HEK293 (cell line): Measurements from ENCODE around the gene GRM4.
"Not testable (repeated sequence)": the region's sequence is repeated elsewhere in the genome, so short reads cannot be mapped to it uniquely, and the experiment has no call there.

Source experiments
- CTCF ChIA-PET: fragments of 350-600 bp; formaldehyde crosslinking; extraction: SDS; loops from one replicate; lab custom pipeline; 2021; ENCODE audit warnings: antibody characterized with exemption; lab: Yijun Ruan, JAX
- POLR2A ChIA-PET: fragments of 300-600 bp; formaldehyde crosslinking; extraction: SDS; loops from one replicate; lab custom pipeline; 2020; ENCODE audit warnings: antibody characterized with exemption, inconsistent platforms; lab: Yijun Ruan, JAX
- H3K27ac ChIP-seq: fragments of 200-500 bp; sonication (Bioruptor generic); 2 replicates; pipeline ENCODE4 v1.5.1; 2014; ENCODE audit warnings: low read depth, low read length, control low read depth, inconsistent platforms; ENCODE audit errors: extremely low read depth
- H3K36me3 ChIP-seq, 2 experiments: fragments of 200-500 bp in 1 of 2; sonication (Bioruptor generic) in 1 of 2; 1 replicate in 1 of 2; 2 replicates in 1 of 2; pipeline ENCODE4 v1.5.1; 2014 to 2017; ENCODE audit warnings: inconsistent platforms in 2 of 2, low read length in 2 of 2; ENCODE audit not compliant: control insufficient read depth in 2 of 2, insufficient read depth in 1 of 2
- H3K4me1 ChIP-seq: fragments of 200-500 bp; sonication (Bioruptor generic); 2 replicates; pipeline ENCODE4 v1.5.1; 2014; ENCODE audit warnings: mild to moderate bottlenecking, low read length, inconsistent platforms; ENCODE audit not compliant: control insufficient read depth, insufficient read depth
- H3K4me3 ChIP-seq: 2 replicates; pipeline ENCODE4 v1.5.1; 2011; ENCODE audit warnings: low read depth, mild to moderate bottlenecking, control low read depth, low read length, moderate library complexity
- H3K9me3 ChIP-seq: fragments of 200-500 bp; sonication (Bioruptor generic); 2 replicates; pipeline ENCODE4 v1.5.1; 2014; ENCODE audit warnings: low read depth, low read length, inconsistent platforms; ENCODE audit not compliant: control insufficient read depth, insufficient read depth
- GLIS1 ChIP-seq: fragments of 450-650 bp; formaldehyde crosslinking; IDR thresholded peaks from 2 replicates; pipeline ENCODE4 v1.5.1; 2016; ENCODE audit warnings: missing biosample characterization, missing genetic modification characterization
- KLF17 ChIP-seq: fragments of 450-650 bp; formaldehyde crosslinking; IDR thresholded peaks from 2 replicates; pipeline ENCODE4 v1.5.1; 2016; ENCODE audit warnings: missing biosample characterization, missing genetic modification characterization
- SP2 ChIP-seq: fragments of 450-650 bp; formaldehyde crosslinking; IDR thresholded peaks from 2 replicates; pipeline ENCODE4 v1.5.1; 2016; ENCODE audit warnings: missing biosample characterization, missing genetic modification characterization
- ZBTB17 ChIP-seq: fragments of 450-650 bp; formaldehyde crosslinking; IDR thresholded peaks from 2 replicates; pipeline ENCODE4 v1.5.1; 2016; ENCODE audit warnings: missing biosample characterization, missing genetic modification characterization
- ZEB2 ChIP-seq: fragments of 450-650 bp; formaldehyde crosslinking; IDR thresholded peaks from 2 replicates; pipeline ENCODE4 v1.5.1; 2016; ENCODE audit warnings: missing biosample characterization, missing genetic modification characterization
- ZNF16 ChIP-seq: fragments of 450-650 bp; formaldehyde crosslinking; IDR thresholded peaks from 2 replicates; pipeline ENCODE4 v1.5.1; 2016; ENCODE audit warnings: low read depth, missing biosample characterization, missing genetic modification characterization
- ZNF23 ChIP-seq: fragments of 450-650 bp; formaldehyde crosslinking; IDR thresholded peaks from 2 replicates; pipeline ENCODE4 v1.5.1; 2016; ENCODE audit warnings: missing biosample characterization, missing genetic modification characterization, borderline replicate concordance
- ZNF280D ChIP-seq: fragments of 450-650 bp; formaldehyde crosslinking; IDR thresholded peaks from 2 replicates; pipeline ENCODE4 v1.5.1; 2016; ENCODE audit warnings: missing biosample characterization, missing genetic modification characterization
- ZNF335 ChIP-seq: fragments of 450-650 bp; formaldehyde crosslinking; conservative IDR thresholded peaks from 2 replicates; pipeline ENCODE4 v1.5.1; 2016; ENCODE audit warnings: missing biosample characterization, missing genetic modification characterization
- ZNF354C ChIP-seq: fragments of 450-650 bp; formaldehyde crosslinking; IDR thresholded peaks from 2 replicates; pipeline ENCODE4 v1.5.1; 2016; ENCODE audit warnings: missing biosample characterization, missing genetic modification characterization, low read depth, borderline replicate concordance
- ZNF366 ChIP-seq: fragments of 450-650 bp; formaldehyde crosslinking; conservative IDR thresholded peaks from 2 replicates; pipeline ENCODE4 v1.5.1; 2016; ENCODE audit warnings: missing biosample characterization, missing genetic modification characterization
- ZNF394 ChIP-seq: fragments of 450-650 bp; formaldehyde crosslinking; IDR thresholded peaks from 2 replicates; pipeline ENCODE4 v1.5.1; 2016; ENCODE audit warnings: missing biosample characterization, missing genetic modification characterization, mild to moderate bottlenecking, moderate library complexity, borderline replicate concordance
- ZNF449 ChIP-seq: fragments of 450-650 bp; formaldehyde crosslinking; IDR thresholded peaks from 2 replicates; pipeline ENCODE4 v1.5.1; 2017; ENCODE audit warnings: missing biosample characterization, mild to moderate bottlenecking, missing genetic modification characterization, moderate library complexity
- ZNF513 ChIP-seq: fragments of 450-650 bp; IDR thresholded peaks from 2 replicates; pipeline ENCODE4 v1.5.1; 2018; ENCODE audit warnings: missing biosample characterization, missing genetic modification characterization
- ZNF548 ChIP-seq: fragments of 450-650 bp; formaldehyde crosslinking; IDR thresholded peaks from 2 replicates; pipeline ENCODE4 v1.5.1; 2016; ENCODE audit warnings: missing biosample characterization, missing genetic modification characterization
- ZNF596 ChIP-seq: fragments of 450-650 bp; IDR thresholded peaks from 2 replicates; pipeline ENCODE4 v1.5.0; 2018; ENCODE audit warnings: missing biosample characterization, mild to moderate bottlenecking, missing genetic modification characterization, moderate library complexity
- ZNF600 ChIP-seq: fragments of 450-650 bp; formaldehyde crosslinking; IDR thresholded peaks from 2 replicates; pipeline ENCODE4 v1.5.1; 2016; ENCODE audit warnings: missing biosample characterization, missing genetic modification characterization
- ZNF621 ChIP-seq: fragments of 450-650 bp; formaldehyde crosslinking; IDR thresholded peaks from 2 replicates; pipeline ENCODE4 v1.5.1; 2017; ENCODE audit warnings: missing biosample characterization, missing genetic modification characterization
- ZNF626 ChIP-seq: fragments of 450-650 bp; sonication (Bioruptor Pico); formaldehyde crosslinking; IDR thresholded peaks from 2 replicates; pipeline ENCODE4 v1.5.1; 2018; ENCODE audit warnings: missing biosample characterization, missing genetic modification characterization, inconsistent platforms
- ZNF701 ChIP-seq: fragments of 450-650 bp; formaldehyde crosslinking; IDR thresholded peaks from 2 replicates; pipeline ENCODE4 v1.5.1; 2016; ENCODE audit warnings: missing biosample characterization, missing genetic modification characterization
- ZNF776 ChIP-seq: fragments of 450-650 bp; formaldehyde crosslinking; IDR thresholded peaks from 2 replicates; pipeline ENCODE4 v1.5.0; 2017; ENCODE audit warnings: missing biosample characterization, missing genetic modification characterization, borderline replicate concordance
- ZNF791 ChIP-seq: fragments of 450-650 bp; formaldehyde crosslinking; IDR thresholded peaks from 2 replicates; pipeline ENCODE4 v1.5.1; 2016; ENCODE audit warnings: missing biosample characterization, missing genetic modification characterization
- ZNF837 ChIP-seq: fragments of 450-650 bp; formaldehyde crosslinking; IDR thresholded peaks from 2 replicates; pipeline ENCODE4 v1.5.1; 2016; ENCODE audit warnings: missing biosample characterization, missing genetic modification characterization
- ZNF843 ChIP-seq: fragments of 450-650 bp; formaldehyde crosslinking; IDR thresholded peaks from 2 replicates; pipeline ENCODE4 v1.5.1; 2016; ENCODE audit warnings: missing biosample characterization, missing genetic modification characterization

GRM4 gene

GRCh38 chr6:34184726-34185125 lies 38.8 kb upstream of the GRM4 start:
- CTCF ChIA-PET = interaction anchor here (0.6 kb wide), 1 partner anchor 18 kb away, joined by 4 read pairs; no protein-coding TSS in a partner anchor
- H3K9me3 ChIP-seq, H3K4me1 ChIP-seq, H3K27ac ChIP-seq, POLR2A ChIA-PET, H3K36me3 ChIP-seq, H3K4me3 ChIP-seq: not testable (repeated sequence)

- no peak overlapping the region for H3K27ac ChIP-seq
- H3K4me1 ChIP-seq = no peaks in the 10 kb centered on the region
- no peak overlapping the region for H3K4me3 ChIP-seq
- no peak for TF ChIP-seq ZNF16 (tag by site-specific recombination)
- TF ChIP-seq ZNF791 (tag by site-specific recombination) = no peak
- no peak for TF ChIP-seq ZNF701 (tag by site-specific recombination)
- TF ChIP-seq ZNF280D (tag by site-specific recombination) = no peak
- TF ChIP-seq ZNF626 (tag by site-specific recombination) = no peak
- no peak for TF ChIP-seq ZNF23 (tag by site-specific recombination)
- TF ChIP-seq GLIS1 (tag by site-specific recombination) = no peak
- TF ChIP-seq ZBTB17 (tag by site-specific recombination) = no peak
- TF ChIP-seq ZNF548 (tag by site-specific recombination) = no peak
- TF ChIP-seq ZNF354C (tag by site-specific recombination) = no peak
- no peak for TF ChIP-seq KLF17
- no peaks in the 10 kb centered on the region for H3K9me3 ChIP-seq
- CTCF ChIA-PET = interaction anchor here (0.7 to 2.7 kb wide), 3 partner anchors 13 to 20 kb away, joined by 3 to 10 read pairs (median 9); no protein-coding TSS in a partner anchor
- POLR2A ChIA-PET = no interaction called here
- no peaks in the 10 kb centered on the region for H3K36me3 ChIP-seq
Measured at GRCh38 chr6:34182751-34183531, 37.1 kb upstream of the GRM4 start.

GRCh38 chr6:34181908-34182307 lies 36.0 kb upstream of the GRM4 start:
- Histone ChIP-seq H3K36me3 (no peaks in the 10 kb centered on the region), H3K27ac (no peak overlapping the region), H3K4me3 (no peak overlapping the region), H3K4me1 (no peaks in the 10 kb centered on the region), H3K9me3 (no peaks in the 10 kb centered on the region)
- POLR2A ChIA-PET = no interaction called here
- CTCF ChIA-PET = interaction anchor here (0.6 to 2.7 kb wide), 2 partner anchors 14 to 36 kb away, joined by 3 to 10 read pairs; no protein-coding TSS in a partner anchor
- TF ChIP-seq ZNF837 (tag by site-specific recombination) (no peak), ZNF776 (tag by site-specific recombination) (no peak), ZNF843 (tag by site-specific recombination) (no peak), ZNF449 (tag by site-specific recombination) (no peak), ZNF394 (tag by site-specific recombination) (no peak), ZEB2 (no peak), ZNF621 (no peak), ZNF366 (tag by site-specific recombination) (no peak), ZNF600 (tag by site-specific recombination) (no peak), ZNF791 (tag by site-specific recombination) (no peak), ZNF335 (tag by site-specific recombination) (no peak), ZNF626 (tag by site-specific recombination) (no peak), ZNF513 (tag by site-specific recombination) (no peak), ZNF701 (tag by site-specific recombination) (no peak), ZNF596 (tag by site-specific recombination) (no peak), SP2 (tag by site-specific recombination) (no peak)
